ENCODE results near the gene UBE2L5.
"Not testable (repeated sequence)": the region's sequence is repeated elsewhere in the genome, so short reads cannot be mapped to it uniquely, and the experiment has no call there.

Gene UBE2L5

GRCh38 chr13:30440910-30441703, 18.8 kb downstream of the UBE2L5 start:
- DNase-seq (ENCODE audit: low spot score) = peak; percentile 21

- no peak for DNase-seq (ENCODE audit: low spot score)
These were observed 20.6 kb downstream of the UBE2L5 start for GRCh38 chr13:30442926-30443325.

GRCh38 chr13:30443491-30443890, 21.2 kb downstream of the UBE2L5 start:
- DNase-seq (ENCODE audit: low spot score) = not testable (repeated sequence)

GRCh38 chr13:30443957-30444404, 21.7 kb downstream of the UBE2L5 start:
- no peak for DNase-seq (ENCODE audit: low spot score)

GRCh38 chr13:30446126-30446500, 23.8 kb downstream of the UBE2L5 start:
- no peak for DNase-seq (ENCODE audit: low spot score)

GRCh38 chr13:30448441-30448840, 26.1 kb downstream of the UBE2L5 start:
- DNase-seq (ENCODE audit: low spot score) = no peak

GRCh38 chr13:30450066-30450465, 27.8 kb downstream of the UBE2L5 start:
- DNase-seq (ENCODE audit: low spot score) = no peak

GRCh38 chr13:30451476-30451875, 29.2 kb downstream of the UBE2L5 start:
- not testable (repeated sequence) for DNase-seq (ENCODE audit: low spot score)

GRCh38 chr13:30453727-30454126, 31.4 kb downstream of the UBE2L5 start:
- DNase-seq (ENCODE audit: low spot score) = peak; percentile 63

- DNase-seq (ENCODE audit: low spot score) = no peak
These were observed 32.7 kb downstream of the UBE2L5 start for GRCh38 chr13:30454991-30455390.

GRCh38 chr13:30456290-30456689, 34.0 kb downstream of the UBE2L5 start:
- no peak for DNase-seq (ENCODE audit: low spot score)

- DNase-seq (ENCODE audit: low spot score) = no peak
These were observed 35.1 kb downstream of the UBE2L5 start for GRCh38 chr13:30457306-30457891.

- peak; percentile 48 for DNase-seq (ENCODE audit: low spot score)
These were observed 39.2 kb downstream of the UBE2L5 start for GRCh38 chr13:30461279-30462066.

GRCh38 chr13:30463787-30464495, 41.6 kb downstream of the UBE2L5 start:
- DNase-seq (ENCODE audit: low spot score) = peak; percentile 73

- peak; percentile 66 for DNase-seq (ENCODE audit: low spot score)
These were observed 42.4 kb downstream of the UBE2L5 start for GRCh38 chr13:30464496-30465342.

GRCh38 chr13:30465343-30465592, 43.0 kb downstream of the UBE2L5 start:
- DNase-seq (ENCODE audit: low spot score) = no peak

- peak; percentile 99 for DNase-seq (ENCODE audit: low spot score)
These were observed 43.5 kb downstream of the UBE2L5 start, which contains the start of gene HMGB1 for GRCh38 chr13:30465593-30466357. HMGB1 (minus strand) TSS chr13:30465936; CDS start chr13:30463680, 2,256 bp downstream.

- DNase-seq (ENCODE audit: low spot score) = peak; percentile 72
These were observed 44.0 kb downstream of the UBE2L5 start for GRCh38 chr13:30466358-30466714.

GRCh38 chr13:30466841-30467252, 44.6 kb downstream of the UBE2L5 start:
- DNase-seq (ENCODE audit: low spot score) = peak; percentile 29

- no peak for DNase-seq (ENCODE audit: low spot score)
These were observed 51.4 kb downstream of the UBE2L5 start for GRCh38 chr13:30473675-30474074.

Measured in RKO (cell line).